IPS-NIHi7 (cell line): ENCODE measurements around the gene MBD2.

Source experiments
- DNase-seq: peaks from one replicate; pipeline ENCODE4 v3.0.0; 2012; ENCODE audit warnings: mixed read lengths; ENCODE audit errors: extremely low spot score

The MBD2 gene

DNA sequence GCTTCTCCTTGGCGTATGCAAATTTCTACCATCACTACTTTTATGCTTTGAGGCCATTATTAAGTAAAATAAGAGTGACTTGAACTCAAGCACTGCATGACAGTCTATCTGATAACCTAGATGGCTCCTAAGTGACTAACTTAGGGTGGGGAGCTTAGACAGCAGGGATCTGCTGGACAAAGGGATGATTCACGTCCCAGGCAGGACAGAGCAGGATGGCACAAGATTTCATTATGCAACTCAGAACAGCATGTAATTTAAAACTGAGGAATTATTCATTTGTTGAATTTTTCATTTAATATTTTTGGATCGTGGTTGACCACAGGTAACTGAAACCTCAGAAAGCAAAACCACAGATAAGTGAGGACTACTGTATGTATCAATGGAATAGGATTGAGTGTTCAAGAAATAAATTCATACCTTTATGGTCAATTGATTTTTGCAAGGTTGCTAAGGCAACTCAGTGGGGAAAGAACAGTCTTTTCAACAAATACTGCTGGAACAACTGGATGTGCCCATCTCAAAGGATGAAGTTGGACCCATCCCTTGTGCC lies 115.3 kb downstream of the MBD2 start:
- no peak for DNase-seq

DNA sequence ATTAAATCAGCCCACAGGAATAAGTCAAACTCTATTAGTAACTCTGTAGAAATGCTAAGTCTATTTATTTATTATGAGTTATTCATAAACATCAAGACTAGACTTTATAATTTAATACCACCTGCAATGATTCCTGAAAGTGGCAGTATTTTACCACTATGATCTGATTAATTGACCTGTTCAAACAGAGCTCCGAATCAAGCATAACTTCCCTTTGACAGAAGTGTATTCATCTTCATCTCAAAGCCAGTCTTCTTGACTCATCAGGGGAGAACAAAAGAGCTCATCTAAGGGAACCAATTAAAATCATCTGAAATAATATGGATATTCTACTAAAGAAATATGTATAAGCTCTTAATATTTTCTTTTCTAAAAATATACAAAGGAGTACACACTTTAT lies 122.3 kb downstream of the MBD2 start:
- no peak for DNase-seq
